ENCODE results near the gene CUX1. TPM values are rescaled to one million over a fixed set of nuclear protein-coding genes. Genes with fewer than 3 reads are reported as not detected.

The CUX1 gene
- total and polyA plus RNA-seq, 9 donors: 42.2 to 151 (median 126) TPM

- Histone ChIP-seq H3K9me3 (no peaks in the 10 kb centered on the region), H3K4me3 (no peak overlapping the region), H3K27me3 (no peaks in the 10 kb centered on the region), H3K36me3 (no peaks in the 10 kb centered on the region), H3K4me1 (ENCODE audit: insufficient read depth) (peaks cover 19% of the 10 kb centered on the region), H3K27ac (no peak overlapping the region)
- TF ChIP-seq POLR2A (IDR thresholded peaks at IDR 0.05) (no peak), EP300 (IDR thresholded peaks at IDR 0.05) (no peak), CTCF (IDR thresholded peaks at IDR 0.05) (no peak)
- no peak for DNase-seq
- 83 to 92% (median 89%) methylated on average over 15 of the region's 15 CpGs for WGBS, 3 donors
- intact Hi-C loops (cut with DNase I): loop anchor here in 2 of 4 donors (10.0 kb wide), 2 partner anchors 130 to 170 kb away; partner anchors contain the start of gene CUX1 (in 1 of the 2)
Measured at GRCh38 chr7:101945034-101945758, 127.8 kb downstream of the CUX1 start.

- Histone ChIP-seq H3K9me3 (no peaks in the 10 kb centered on the region), H3K27ac (peak overlapping the region in 1 of 2 donors; percentile 37), H3K36me3 (no peaks in the 10 kb centered on the region), H3K27me3 (no peaks in the 10 kb centered on the region), H3K4me3 (no peak overlapping the region), H3K4me1 (ENCODE audit: insufficient read depth) (peaks cover 6% of the 10 kb centered on the region)
- DNase-seq: peak; percentile 74 to 84 (median 78)
- WGBS, 3 donors: 17 to 18% (median 17%) methylated on average over 10 of the region's 10 CpGs
- intact Hi-C loops (cut with DNase I): loop anchor here in 2 of 4 donors (10.0 kb wide), 2 partner anchors 133 to 167 kb away; partner anchors contain the start of gene CUX1 (in 1 of the 2)
- no peak for TF ChIP-seq CTCF (IDR thresholded peaks at IDR 0.05)
- no peak for TF ChIP-seq POLR2A (IDR thresholded peaks at IDR 0.05)
- no peak for TF ChIP-seq EP300 (IDR thresholded peaks at IDR 0.05)
Measured at GRCh38 chr7:101947899-101948298, 130.5 kb downstream of the CUX1 start.

- no peak overlapping the region for H3K4me3 ChIP-seq
- H3K4me1 ChIP-seq (ENCODE audit: insufficient read depth): peaks cover 6% of the 10 kb centered on the region
- intact Hi-C loops (cut with DNase I): loop anchor here in 2 of 4 donors (10.0 kb wide), 2 partner anchors 134 to 166 kb away; partner anchors contain the start of gene CUX1 (in 1 of the 2)
- peak overlapping the region in 1 of 2 donors; percentile 37 for H3K27ac ChIP-seq
- no peaks in the 10 kb centered on the region for H3K27me3 ChIP-seq
- 80 to 93% (median 91%) methylated on average over 4 of the region's 4 CpGs for WGBS, 3 donors
- no peaks in the 10 kb centered on the region for H3K9me3 ChIP-seq
- TF ChIP-seq CTCF (IDR thresholded peaks at IDR 0.05) (no peak), EP300 (IDR thresholded peaks at IDR 0.05) (no peak), POLR2A (IDR thresholded peaks at IDR 0.05) (no peak)
- peak in 1 of 5 donors; percentile 55 for DNase-seq
- no peaks in the 10 kb centered on the region for H3K36me3 ChIP-seq
Measured at GRCh38 chr7:101948650-101949049, 131.2 kb downstream of the CUX1 start.

GRCh38 chr7:101950450-101951119 is 133.2 kb downstream of the CUX1 start:
- WGBS, 3 donors: 54 to 76% (median 70%) methylated on average over 4 of the region's 4 CpGs
- H3K27ac ChIP-seq: no peak overlapping the region
- DNase-seq: no peak
- H3K36me3 ChIP-seq: no peaks in the 10 kb centered on the region
- no peak overlapping the region for H3K4me3 ChIP-seq
- intact Hi-C loops (cut with DNase I): no loop called here
- no peak for TF ChIP-seq EP300 (IDR thresholded peaks at IDR 0.05)
- TF ChIP-seq CTCF (IDR thresholded peaks at IDR 0.05): no peak
- no peak for TF ChIP-seq POLR2A (IDR thresholded peaks at IDR 0.05)
- H3K9me3 ChIP-seq: no peaks in the 10 kb centered on the region
- H3K27me3 ChIP-seq: no peaks in the 10 kb centered on the region
- H3K4me1 ChIP-seq (ENCODE audit: insufficient read depth): peaks cover 9% of the 10 kb centered on the region

All from ovary (tissue), 9 donors.